HG03097 (cell line): Measurements from ENCODE around the gene TUBA3E.
A peak's percentile ranks its signal among the peaks of the same experiment; 100 is the strongest.
"Not testable (repeated sequence)": the region's sequence is repeated elsewhere in the genome, so short reads cannot be mapped to it uniquely, and the experiment has no call there.

Source experiments
- ATAC-seq: cut with Tn5 transposase; IDR thresholded peaks from one replicate; pipeline ENCODE4 v1.9.1; 2021; ENCODE audit not compliant: unreplicated experiment, low FRiP score

Gene TUBA3E

DNA sequence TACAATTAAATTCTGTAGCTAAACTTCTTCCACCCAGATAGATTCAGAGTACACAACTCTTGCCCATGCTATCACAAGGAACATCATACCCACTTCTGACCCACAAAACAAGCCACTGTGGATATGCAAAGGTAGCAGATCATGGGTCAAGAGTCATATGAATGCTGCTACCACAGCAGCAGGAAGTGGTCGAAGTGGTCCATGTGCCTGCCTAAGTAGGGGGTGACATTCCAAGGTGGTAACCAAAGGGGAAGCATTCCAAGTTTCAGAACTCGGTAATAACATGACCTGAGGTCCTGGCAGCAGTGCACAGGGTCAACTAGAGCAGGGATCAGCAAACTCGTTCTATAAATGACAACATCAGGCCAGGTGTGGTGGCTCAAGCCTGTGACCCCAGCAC is 5.8 kb downstream of the TUBA3E start:
- not testable (repeated sequence) for ATAC-seq

DNA sequence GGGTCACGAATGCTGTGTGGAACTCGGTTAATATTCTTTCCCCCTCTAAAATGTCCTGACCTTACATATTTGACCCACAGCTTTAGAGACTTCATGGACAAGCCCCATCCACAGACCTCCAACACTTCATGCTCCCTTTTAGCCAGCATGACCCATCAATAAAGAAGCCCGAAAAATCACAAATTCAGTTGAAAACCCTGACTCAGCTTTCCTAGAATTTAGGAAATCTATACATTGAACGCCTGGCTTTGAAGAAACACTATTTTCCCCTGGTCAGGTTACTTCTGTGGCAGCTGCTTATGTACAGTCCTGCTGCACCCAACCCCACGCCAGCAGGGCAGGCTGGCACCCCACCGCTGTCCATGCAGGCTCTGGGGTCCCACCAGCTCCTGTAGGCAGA is 6.9 kb downstream of the TUBA3E start:
- not testable (repeated sequence) for ATAC-seq

DNA sequence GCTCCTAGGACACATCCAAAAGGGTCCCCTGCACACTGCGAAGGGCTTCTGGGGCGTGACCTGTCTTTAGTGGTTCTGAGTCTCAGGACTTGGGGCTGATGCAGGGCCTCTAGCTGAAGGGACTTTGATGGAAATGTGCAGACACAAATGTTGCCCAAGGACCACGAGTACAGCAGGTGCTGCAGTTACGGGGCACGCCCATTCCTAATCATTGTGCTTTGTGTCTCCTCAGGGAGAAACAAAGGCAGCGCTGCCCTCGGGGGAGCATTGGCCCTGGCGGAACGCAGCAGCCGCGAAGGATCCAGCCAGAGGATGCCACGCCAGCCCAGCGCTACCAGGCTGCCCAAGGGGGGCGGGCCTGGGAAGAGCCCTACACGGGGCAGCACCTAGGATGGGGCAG is 8.0 kb downstream of the TUBA3E start:
- no peak for ATAC-seq

DNA sequence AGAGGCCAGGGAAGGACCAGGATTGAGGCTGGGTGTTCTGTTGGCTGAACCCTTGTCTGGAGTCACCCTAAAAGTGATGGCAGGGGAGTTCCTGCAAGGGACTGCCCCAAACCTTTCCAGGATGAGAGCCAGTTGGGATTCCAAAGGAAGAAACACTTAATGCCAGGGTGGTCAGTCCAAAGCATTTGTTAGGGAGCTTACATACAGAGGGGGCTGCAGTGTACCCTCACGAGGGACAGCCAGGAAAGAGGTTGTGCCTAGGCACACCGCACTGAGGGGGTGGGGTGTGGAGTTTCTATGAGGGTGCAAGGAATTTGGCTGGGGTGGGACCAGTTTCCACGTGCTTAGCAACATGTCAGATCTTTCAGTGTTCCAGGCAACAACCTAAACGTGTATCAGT is 9.3 kb downstream of the TUBA3E start:
- not testable (repeated sequence) for ATAC-seq

DNA sequence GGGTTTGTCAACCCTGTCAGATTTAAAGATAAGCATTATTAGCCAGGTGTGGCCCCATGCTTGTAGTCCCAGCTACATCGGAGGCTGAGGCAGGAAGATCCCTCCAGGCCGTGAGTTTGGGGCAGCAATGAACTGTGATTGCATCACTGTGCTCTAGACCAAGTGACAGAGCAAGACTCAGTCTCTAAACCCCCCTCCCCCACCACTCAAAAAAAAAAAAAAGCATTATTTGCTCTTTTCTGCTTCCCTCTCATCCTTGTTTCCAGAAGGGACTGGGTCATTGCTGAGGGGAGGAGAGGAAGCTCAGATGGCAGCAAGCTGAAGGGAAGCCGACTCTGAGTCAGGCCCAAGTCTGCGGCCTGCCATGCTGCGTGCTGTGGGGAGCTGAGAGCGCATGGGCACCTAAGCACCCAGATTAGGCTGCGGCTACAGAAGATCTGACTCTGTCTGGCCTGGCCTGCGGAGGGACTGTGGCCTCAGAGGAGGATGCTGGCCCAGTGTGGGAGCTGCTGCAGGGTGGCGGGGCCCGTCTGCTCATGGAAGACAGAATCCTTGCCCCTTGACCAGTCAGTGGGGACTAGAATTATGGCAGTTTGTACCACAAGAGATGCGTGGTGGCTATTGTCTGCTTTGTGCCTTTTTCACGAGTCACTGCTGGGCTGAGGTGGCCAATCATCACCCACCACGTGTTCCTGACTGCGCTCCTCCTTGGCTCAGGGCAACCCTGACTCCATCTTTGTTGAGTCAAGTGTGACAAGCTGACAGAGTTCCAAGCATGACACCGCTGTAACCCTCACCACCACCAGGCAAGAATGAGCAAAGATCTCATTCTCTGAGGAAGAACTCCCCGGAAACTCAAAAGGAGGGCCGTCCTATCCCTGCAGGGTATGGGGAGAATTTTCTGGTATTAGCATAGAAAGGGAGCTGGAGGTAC is 10.1 kb downstream of the TUBA3E start:
- not testable (repeated sequence) for ATAC-seq

DNA sequence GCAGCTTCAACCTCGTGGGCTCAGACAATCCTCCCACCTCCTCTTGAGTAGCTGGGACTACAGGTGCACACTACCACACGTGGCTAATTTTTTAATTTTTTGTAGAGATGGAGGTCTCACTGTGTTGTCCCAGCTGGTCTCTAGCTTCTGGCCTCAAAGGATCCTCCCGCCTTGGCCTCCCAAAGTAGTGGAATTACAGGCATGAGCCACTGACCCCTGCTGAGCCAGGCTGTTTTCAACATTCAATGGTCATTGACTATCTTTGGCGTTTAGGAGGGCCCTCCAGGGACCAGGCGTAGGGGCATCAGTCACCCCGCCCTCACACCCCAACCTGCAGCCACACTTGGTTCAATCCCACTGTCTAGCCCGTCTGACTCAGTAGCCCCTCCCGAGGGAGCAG is 11.0 kb downstream of the TUBA3E start:
- ATAC-seq = no peak

DNA sequence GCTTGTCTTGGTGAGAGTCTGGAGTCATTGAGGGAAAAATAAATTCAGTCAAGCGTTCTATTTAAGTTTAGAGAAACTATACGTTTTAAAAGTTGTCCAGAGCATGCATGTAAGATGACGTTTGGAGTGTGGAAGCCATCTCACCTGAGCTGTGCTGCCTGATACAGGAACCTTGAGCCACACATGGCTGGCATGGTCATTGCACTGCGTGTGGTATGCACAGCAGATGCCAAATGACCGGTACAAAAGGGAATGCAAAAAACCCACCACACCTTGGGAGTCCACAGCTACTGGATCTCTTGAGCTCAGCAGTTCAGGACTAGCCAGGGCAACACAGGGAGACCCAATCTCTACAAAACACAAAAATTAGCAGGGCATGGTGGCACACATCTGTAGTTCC is 11.8 kb downstream of the TUBA3E start:
- no peak for ATAC-seq

DNA sequence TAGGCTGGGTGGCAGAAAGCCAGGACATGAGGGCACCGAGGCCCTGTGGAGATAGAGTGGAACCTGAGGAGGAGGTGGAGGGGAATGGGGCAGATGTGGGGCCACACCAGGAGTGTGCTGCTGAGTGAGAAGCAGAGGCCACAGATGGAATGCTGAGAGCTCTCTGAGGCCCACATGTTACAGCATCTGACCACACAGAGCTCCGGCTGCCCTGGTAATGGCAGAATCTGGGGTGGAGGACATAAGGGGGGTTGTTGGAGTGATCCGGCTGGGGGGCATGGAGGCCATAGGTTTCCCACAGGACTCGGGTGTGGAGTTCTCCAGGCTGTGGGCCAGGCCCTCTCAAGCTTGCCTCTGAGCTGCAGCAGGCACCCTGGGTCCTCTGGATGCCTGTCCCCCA is 12.3 kb downstream of the TUBA3E start:
- no peak for ATAC-seq

DNA sequence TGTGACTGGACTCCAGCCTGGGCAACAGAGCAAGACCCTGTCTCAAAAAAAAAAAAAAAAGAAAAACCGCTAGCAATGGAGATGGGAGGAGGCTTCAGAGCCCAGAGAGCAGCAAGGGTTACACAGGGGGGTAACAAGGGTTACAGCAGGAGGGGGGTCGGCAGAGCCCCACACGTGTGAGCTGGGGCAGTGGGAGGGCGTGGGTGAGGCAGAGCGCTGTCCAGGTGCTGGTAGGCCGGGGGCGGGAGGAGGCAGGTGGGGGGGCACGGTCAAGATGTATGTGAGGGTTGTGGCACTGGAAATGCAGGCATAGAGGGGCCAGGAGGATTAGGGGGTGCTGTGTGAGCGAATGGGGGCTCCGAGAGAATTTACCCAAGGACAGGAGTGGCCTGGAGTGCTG is 12.8 kb downstream of the TUBA3E start:
- ATAC-seq = no peak

DNA sequence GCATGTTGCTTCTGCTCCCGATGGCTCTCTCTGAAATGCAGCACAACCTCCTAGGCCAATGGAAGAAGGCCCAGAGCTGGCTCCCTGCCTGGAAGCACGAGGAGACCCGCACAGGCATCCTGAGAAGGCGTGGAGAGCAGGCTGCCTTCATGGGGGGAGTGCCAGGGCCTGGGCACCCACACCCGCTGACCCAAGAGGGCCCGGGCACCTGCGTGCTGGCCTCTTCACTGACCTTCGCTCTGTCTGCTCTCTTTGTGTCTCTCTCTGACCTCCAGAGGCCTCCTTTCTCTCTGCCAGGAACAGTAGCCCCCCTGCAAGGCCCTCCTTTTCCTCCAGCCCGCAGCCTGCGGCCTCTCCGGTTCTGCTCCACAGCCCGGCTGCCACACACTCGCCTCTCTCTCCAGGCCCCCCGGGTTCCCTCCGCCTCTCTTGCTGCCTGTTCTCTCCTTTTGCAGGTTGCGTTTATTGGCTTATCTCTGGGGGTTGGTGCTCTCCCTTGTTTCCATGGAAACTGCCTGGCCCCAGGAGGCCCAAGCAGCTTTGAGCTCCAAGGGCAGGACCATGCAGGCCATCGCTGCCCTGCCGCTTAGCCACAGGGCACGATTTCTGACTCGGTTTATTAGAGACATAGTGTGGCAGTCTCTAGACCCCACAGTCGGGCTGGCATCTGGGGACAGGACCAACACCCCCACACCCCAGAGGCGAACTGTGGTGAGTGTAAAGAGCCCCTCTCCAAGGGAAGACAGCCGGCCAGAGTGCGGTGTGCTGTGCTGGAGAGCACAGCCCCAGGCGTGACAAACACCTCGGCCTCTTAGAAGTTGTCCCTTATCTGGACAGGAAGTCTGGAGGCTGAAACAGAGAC is 14.5 kb downstream of the TUBA3E start:
- ATAC-seq = no peak

DNA sequence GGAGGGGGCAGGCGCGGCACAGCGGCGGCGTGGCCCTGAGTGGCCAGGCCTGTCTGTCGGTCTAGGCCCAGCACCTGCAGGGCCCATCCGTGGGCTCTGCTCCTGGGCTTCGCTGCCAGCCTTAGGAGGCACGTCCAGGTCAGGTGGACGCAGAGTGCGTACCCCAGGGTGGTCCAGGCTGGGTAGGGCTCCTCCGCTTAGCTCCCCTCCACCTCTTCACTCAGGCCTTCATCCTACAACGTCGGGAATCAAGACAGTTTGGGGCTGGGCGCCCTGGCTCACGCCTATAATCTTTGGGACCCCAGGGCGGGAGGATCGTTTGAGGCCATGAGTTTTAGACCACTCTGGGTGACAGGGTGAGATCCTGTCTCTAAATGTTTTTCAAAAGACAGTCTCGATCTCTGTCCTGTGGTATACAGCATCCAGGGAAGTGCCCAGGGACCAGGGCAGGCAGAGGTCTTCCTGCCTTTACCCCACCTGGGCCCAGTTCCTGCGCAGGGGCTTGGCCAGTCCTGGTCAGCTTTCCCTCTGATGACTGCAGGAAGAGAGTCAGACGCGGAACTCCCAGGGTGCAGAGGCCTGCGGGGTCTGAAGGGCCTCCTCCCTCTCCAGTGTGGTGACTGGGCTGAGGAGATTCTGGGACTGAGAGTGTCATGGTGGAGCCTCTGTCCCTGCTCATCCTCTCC is 15.3 kb downstream of the TUBA3E start:
- ATAC-seq = not testable (repeated sequence)

DNA sequence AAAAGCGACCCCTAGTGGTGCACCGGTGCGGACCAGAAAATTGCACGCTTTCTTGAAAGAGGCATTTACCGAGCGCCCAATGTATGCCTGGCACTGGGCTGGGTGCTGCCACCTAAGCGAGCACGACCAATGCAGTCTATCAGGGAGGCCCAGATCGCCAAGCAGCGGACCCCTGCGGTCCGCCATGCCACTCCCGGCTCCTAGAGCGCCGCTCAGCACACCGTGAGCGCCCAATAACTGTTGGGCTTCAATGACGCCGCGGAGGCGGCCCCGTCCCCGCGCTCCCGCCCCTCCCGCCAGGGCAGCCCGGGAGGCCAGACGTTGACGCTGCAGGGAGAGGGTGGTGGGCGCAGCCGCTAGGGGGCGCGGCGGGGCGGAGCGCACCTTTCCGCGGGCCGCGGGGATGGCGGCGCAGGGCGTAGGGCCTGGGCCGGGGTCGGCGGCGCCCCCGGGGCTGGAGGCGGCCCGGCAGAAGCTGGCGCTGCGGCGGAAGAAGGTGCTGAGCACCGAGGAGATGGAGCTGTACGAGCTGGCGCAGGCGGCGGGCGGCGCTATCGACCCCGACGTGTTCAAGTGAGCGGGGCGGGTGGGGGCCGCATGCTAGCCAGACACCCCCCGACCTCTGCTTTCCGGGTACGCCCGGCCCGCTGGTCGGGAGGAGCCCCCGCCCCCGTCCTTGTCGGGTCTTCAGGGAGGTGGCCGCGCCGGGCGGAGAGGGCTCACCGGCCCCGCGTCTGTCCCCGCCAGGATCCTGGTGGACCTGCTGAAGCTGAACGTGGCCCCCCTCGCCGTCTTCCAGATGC is 16.2 kb downstream of the TUBA3E start, which contains the start of gene MZT2B:
TSS of gene MZT2B (plus strand) at position 383 of the 803 bp plus-strand sequence. CDS start at position 404, 21 bp downstream.
- ATAC-seq = peak; percentile 79

DNA sequence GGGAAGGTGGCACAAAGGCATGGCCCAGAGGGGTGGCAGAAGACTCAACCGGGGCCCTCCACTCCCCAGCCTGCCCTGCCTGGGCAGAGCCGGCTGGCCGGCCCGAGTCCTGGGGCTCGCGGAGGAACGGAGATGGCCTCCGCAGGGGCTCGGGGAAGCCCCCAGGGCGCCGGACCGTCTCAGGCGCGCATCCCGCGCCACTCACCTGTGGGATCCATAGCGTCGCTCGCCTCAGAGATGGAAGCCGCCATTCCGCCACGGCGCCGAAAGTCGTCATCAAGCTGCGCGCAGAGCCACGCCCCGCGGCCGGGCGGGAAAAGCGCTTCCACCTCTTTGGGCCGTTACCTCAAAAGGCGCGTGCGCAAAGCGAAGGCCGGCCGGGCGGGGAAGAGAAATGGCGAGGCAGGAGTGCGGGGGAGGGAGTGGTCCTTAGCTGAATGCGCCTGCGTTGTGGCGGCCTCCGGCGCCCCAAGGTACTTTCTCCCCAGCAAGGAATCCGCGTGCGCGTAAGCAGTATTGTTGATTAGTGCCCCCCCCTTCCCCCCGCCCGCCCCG is 16.8 kb downstream of the TUBA3E start, which contains the start of gene SMPD4:
TSS of gene SMPD4 (minus strand) at position 278 of the 555 bp plus-strand sequence. CDS start 5,010 bp downstream, outside the sequence.
- ATAC-seq = peak; percentile 59

DNA sequence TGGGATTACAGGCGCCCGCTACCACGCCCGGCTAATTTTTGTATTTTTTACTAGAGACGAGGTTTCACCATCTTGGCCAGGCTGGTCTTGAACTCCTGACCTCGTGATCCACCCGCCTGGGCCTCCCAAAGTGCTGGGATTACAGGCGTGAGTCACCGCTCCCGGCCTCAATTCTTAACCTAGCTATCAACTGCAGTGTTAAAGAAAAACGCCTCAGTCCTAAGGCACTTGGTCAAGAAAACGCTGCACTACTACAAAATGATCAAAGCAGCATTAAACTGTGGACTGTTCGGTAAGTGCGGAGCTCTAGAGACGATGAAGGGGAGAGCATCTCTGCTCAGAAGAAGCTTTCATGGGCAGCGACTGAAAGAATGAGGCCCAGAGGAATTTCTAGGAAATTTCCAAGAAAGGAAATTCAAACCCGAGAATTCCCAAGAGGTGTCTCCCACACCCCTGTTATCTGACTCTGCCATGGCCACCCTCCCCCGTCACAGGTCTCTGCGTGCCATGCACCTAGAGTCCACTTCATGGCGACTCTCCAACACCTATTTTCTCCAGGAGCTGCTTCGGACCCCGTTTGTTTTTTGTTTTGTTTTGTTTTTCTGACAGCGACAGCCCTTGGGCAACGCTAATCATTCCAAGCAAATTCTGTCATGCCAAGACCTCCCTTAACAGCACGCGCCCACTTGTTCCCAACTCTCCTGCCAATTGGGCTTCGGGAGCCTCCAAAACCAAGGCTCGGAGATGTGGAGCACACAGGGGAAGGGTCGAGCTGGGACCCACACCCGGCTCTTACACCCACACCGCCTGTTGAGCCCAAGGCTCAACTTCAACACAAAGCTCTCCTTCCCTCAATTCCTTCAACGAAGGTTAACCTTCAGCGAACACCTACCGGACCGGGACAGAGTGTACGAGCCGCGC is 17.6 kb downstream of the TUBA3E start:
- not testable (repeated sequence) for ATAC-seq

DNA sequence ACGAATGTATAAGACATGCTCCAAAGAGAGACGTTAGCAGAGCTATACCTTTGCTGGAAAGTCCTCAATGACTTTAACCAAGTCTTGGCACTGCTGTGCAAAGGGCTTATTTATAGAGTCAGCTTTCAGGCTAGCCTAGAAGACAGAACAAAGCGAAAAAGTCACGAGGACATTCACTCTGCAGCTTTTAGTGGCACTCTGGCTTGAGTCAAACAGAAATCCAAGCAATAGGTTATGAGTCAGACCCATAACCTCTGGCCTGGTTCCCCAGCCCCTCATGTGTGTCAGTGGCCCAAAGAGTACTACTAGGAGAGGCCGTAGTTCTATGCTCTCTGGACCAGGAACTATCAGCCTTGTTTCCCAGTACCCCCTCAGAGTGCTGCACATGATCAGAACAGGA is 23.4 kb downstream of the TUBA3E start:
- not testable (repeated sequence) for ATAC-seq

DNA sequence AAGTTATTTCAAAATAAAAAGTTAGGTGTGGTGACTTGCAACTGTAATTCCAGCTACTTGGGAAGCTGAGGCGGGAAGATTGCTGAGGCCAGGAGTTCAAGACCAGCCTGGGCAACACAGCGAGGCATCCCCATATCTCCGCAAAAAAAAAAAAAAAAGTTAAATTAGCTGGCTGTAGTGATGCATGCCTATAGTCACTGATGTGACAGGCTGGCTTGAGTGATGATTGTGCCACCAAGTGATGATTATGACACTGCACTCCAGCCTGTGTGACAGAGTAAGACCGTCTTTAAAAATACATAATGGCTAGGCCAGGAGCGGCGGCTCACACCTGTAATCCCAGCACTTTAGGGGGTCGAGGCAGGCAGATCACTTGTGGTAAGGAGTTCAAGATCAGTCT is 28.3 kb downstream of the TUBA3E start:
- no peak for ATAC-seq

DNA sequence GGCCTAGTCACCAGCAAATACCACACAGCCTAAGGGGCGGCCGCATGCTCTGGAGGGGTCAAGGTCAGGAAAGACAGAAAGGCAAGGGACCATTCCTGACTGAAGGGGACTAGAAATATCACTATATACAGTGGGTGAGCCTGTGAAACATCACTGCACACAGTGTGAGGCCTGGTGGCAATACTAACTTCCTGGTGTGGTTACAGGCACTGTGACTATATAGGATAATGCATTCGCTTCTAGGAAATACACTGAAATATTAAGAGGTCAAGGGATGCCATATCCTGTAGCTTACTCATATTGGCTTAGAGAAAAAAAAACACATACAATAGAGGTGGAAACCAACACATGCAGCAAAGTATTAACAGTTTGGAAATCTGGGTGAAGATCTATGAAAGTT is 29.1 kb downstream of the TUBA3E start:
- not testable (repeated sequence) for ATAC-seq

DNA sequence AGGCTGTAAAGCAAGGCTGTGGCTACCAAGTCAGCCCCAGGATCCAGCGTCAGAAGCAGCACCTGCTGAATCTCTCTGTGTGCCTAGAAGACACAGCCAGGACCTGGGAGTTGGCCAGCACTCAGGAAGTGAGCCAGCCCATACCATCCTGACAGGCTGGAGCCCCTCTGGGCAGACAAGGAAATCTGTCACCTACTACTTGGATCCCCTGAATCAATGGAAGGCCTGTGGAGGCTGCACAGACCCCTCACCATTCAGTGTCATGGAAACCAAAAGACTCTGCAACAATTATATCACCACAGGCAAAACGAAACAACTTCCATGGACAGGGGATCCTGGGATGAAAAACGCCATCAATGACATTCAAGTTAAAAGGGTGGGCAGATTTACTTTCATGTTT is 31.6 kb downstream of the TUBA3E start:
- ATAC-seq = not testable (repeated sequence)
